ENCODE measurements around the gene PDGFD. TPM values are rescaled to one million over a fixed set of nuclear protein-coding genes. Genes with fewer than 3 reads are reported as not detected.

PDGFD gene
- 7.3 to 8.6 TPM (median 7.9 TPM) in 5 replicates for total RNA-seq (2022; extraction: Qiagen RNA extraction; ENCODE audit: low read depth)

GRCh38 chr11:104164028-104164520 lies at the start of gene PDGFD:
PDGFD (minus strand) TSS chr11:104164147.

GRCh38 chr11:104036588-104036987 lies 127.4 kb downstream of the PDGFD start, which contains the start of gene DDI1:
DDI1 (plus strand) TSS chr11:104036640; CDS start chr11:104036823, 183 bp downstream.

Other genes starting within 250 kb of the PDGFD start
- not detected in 5 replicates for gene DDI1, start 127.5 kb downstream of the PDGFD start, total RNA-seq (2022; extraction: Qiagen RNA extraction; ENCODE audit: low read depth)

Data from A549 treated with CpdA at 1 μM for 4 hours (cell line).